ENCODE results near the gene BDNF. TPM values are rescaled to one million over a fixed set of nuclear protein-coding genes. Genes with fewer than 3 reads are reported as not detected.

BDNF gene
- total and polyA plus RNA-seq, 2 experiments from 2014 or later = 4.9 to 9.0 TPM

DNA sequence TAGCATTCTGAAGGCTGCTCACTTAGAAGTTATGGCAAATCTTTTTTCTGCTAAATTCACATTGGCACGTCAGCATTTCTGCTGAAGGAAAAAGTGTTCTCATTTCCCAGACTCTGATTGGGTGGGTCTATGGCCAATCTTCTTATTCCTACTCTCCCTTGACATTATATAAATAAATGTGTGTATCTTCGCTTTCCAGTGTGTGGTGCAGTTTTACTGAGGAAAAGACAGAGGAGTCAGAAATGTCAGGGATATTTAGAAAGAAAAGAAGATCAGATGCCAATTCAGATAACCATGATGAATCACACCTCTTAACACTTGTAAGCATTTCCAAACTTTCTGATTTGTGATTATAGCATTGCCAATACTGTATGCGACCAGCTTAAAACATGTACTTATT, 3.2 kb upstream of the BDNF start:
- TF ChIP-seq, protein P1, sequence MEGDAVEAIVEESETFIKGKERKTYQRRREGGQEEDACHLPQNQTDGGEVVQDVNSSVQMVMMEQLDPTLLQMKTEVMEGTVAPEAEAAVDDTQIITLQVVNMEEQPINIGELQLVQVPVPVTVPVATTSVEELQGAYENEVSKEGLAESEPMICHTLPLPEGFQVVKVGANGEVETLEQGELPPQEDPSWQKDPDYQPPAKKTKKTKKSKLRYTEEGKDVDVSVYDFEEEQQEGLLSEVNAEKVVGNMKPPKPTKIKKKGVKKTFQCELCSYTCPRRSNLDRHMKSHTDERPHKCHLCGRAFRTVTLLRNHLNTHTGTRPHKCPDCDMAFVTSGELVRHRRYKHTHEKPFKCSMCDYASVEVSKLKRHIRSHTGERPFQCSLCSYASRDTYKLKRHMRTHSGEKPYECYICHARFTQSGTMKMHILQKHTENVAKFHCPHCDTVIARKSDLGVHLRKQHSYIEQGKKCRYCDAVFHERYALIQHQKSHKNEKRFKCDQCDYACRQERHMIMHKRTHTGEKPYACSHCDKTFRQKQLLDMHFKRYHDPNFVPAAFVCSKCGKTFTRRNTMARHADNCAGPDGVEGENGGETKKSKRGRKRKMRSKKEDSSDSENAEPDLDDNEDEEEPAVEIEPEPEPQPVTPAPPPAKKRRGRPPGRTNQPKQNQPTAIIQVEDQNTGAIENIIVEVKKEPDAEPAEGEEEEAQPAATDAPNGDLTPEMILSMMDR (IDR thresholded peaks at IDR 0.05; ENCODE audit: poor library complexity) = peak; percentile 32
- no peak for TF ChIP-seq EZH2 (IDR thresholded peaks at IDR 0.05; ENCODE audit: borderline replicate concordance)
- no peak for TF ChIP-seq EZH2phosphoT487 (IDR thresholded peaks at IDR 0.05; ENCODE audit: low read depth, severe bottlenecking, unreplicated experiment)
- H3K4me3 ChIP-seq = no peak overlapping the region
- peaks cover 25% of the 10 kb centered on the region for H3K27me3 ChIP-seq
- no peak overlapping the region for H3K27ac ChIP-seq
- no peaks in the 10 kb centered on the region for H3K9me2 ChIP-seq (replicated peaks; ENCODE audit: insufficient read depth)
- no peak overlapping the region for H3K4me2 ChIP-seq
- H3K4me1 ChIP-seq (ENCODE audit: insufficient read depth) = no peaks in the 10 kb centered on the region
- H2AFZ ChIP-seq = no peak overlapping the region
- WGBS (ENCODE audit: low lambda C conversion rate, missing lambda C conversion rate) = 59% methylated on average over 3 of the region's 3 CpGs
- H3K9me3 ChIP-seq (ENCODE audit: low read depth) = no peaks in the 10 kb centered on the region
- H3K36me3 ChIP-seq (replicated peaks; ENCODE audit: insufficient read depth, low read depth) = no peaks in the 10 kb centered on the region
- H4K20me1 ChIP-seq (ENCODE audit: insufficient read depth, poor library complexity, severe bottlenecking) = no peaks in the 10 kb centered on the region
- no peak for DNase-seq (ENCODE audit: low spot score)
- H3K79me2 ChIP-seq = peaks cover under 1% of the 10 kb centered on the region

DNA sequence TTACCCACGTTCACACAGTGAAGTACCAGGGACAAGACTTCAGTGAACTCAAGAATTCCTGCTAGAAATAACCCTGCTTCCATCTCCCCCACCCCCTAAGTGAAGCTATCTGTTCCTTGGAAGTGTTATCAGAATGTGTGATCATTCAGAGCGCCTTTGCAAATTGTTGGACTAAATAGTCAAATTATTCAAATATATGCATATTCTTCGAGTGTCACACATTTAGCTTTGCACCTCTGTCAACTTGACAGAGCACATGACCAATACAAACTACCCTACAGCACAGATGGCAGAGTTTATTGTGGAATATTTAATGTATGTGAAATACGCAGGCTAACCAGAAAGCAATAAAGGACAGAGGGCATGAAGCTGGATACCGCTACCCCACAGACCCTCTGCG, 2.6 kb upstream of the BDNF start:
- no peak for TF ChIP-seq EZH2phosphoT487 (IDR thresholded peaks at IDR 0.05; ENCODE audit: low read depth, severe bottlenecking, unreplicated experiment)
- TF ChIP-seq, protein P1 (IDR thresholded peaks at IDR 0.05; ENCODE audit: poor library complexity) = no peak
- TF ChIP-seq EZH2 (IDR thresholded peaks at IDR 0.05; ENCODE audit: borderline replicate concordance) = no peak
- Histone ChIP-seq H3K9me2 (replicated peaks; ENCODE audit: insufficient read depth) (no peaks in the 10 kb centered on the region), H3K79me2 (peaks cover 4% of the 10 kb centered on the region), H3K4me1 (ENCODE audit: insufficient read depth) (no peaks in the 10 kb centered on the region), H3K27me3 (peaks cover 25% of the 10 kb centered on the region), H2AFZ (no peak overlapping the region), H3K36me3 (replicated peaks; ENCODE audit: insufficient read depth, low read depth) (no peaks in the 10 kb centered on the region), H3K4me2 (no peak overlapping the region), H3K4me3 (no peak overlapping the region), H4K20me1 (ENCODE audit: insufficient read depth, poor library complexity, severe bottlenecking) (no peaks in the 10 kb centered on the region), H3K9me3 (ENCODE audit: low read depth) (no peaks in the 10 kb centered on the region), H3K27ac (no peak overlapping the region)
- 39% methylated on average over 6 of the region's 6 CpGs for WGBS (ENCODE audit: low lambda C conversion rate, missing lambda C conversion rate)
- no peak for DNase-seq (ENCODE audit: low spot score)

DNA sequence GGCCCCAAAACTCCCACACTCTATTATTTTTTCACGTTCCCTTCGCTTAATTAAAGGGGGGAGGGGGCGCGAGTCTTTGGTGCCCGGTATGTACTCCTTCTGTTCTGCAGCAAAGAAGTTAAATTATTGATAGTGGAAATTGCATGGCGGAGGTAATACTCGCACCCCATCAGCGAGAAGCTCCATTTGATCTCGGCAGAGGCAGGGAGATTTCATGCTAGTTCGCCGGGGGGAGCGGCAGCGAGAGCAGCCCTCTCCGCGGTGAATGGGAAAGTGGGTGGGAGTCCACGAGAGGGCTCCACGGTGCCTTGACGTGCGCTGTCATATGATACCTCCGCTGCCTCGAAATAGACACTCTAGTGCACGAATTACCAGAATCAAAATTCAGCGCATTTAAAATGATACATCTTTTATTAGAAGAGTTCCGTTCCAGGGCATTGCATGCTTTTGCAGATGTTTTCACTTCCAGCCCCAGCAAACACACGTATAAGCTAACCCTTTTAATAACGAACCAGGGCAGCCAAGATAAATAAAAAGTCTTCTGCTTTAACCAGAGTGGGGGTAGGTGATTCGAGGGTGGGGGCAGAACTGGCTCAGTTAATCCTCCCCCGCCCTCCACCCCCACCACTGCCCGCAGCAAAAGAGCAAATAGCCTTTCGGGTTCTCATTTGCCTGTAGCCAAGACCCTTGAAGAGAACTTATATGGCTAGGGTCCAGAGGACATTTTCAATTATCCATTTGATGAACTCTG, 1.3 kb upstream of the BDNF start:
- TF ChIP-seq EZH2 (IDR thresholded peaks at IDR 0.05; ENCODE audit: borderline replicate concordance) (no peak), EZH2phosphoT487 (IDR thresholded peaks at IDR 0.05; ENCODE audit: low read depth, severe bottlenecking, unreplicated experiment) (no peak)
- TF ChIP-seq, protein P1 (IDR thresholded peaks at IDR 0.05; ENCODE audit: poor library complexity) = peak; percentile 42
- no peaks in the 10 kb centered on the region for H3K9me2 ChIP-seq (replicated peaks; ENCODE audit: insufficient read depth)
- H3K9me3 ChIP-seq (ENCODE audit: low read depth) = no peaks in the 10 kb centered on the region
- H3K27me3 ChIP-seq = peaks cover 25% of the 10 kb centered on the region
- peak; percentile 59 for DNase-seq (ENCODE audit: low spot score)
- H3K4me2 ChIP-seq = peak overlapping the region; percentile 94
- H4K20me1 ChIP-seq (ENCODE audit: insufficient read depth, poor library complexity, severe bottlenecking) = no peaks in the 10 kb centered on the region
- peak overlapping the region; percentile 58 for H2AFZ ChIP-seq
- 2% methylated on average over 30 of the region's 30 CpGs for WGBS (ENCODE audit: low lambda C conversion rate, missing lambda C conversion rate)
- H3K79me2 ChIP-seq = peaks cover 7% of the 10 kb centered on the region
- H3K36me3 ChIP-seq (replicated peaks; ENCODE audit: insufficient read depth, low read depth) = no peaks in the 10 kb centered on the region
- H3K4me1 ChIP-seq (ENCODE audit: insufficient read depth) = peaks cover 11% of the 10 kb centered on the region
- H3K4me3 ChIP-seq = peak overlapping the region; percentile 71
- H3K27ac ChIP-seq = peak overlapping the region; percentile 33

Measured in hepatocyte (in vitro differentiated cells).